Neural crest cell (in vitro differentiated cells): ENCODE results near the gene NFIA. TPM values are rescaled to one million over a fixed set of nuclear protein-coding genes. Genes with fewer than 3 reads are reported as not detected.

Experiments used
- DNase-seq: peaks from one replicate; pipeline ENCODE4 v3.0.0; 2021; ENCODE audit warnings: low read depth, mixed read lengths, low spot score
- H3K27ac Mint-ChIP-seq: one replicate; pipeline ENCODE4 v1.8.0; 2021; ENCODE audit warnings: mild to moderate bottlenecking, mixed read lengths; ENCODE audit not compliant: unreplicated experiment
- H3K27me3 Mint-ChIP-seq: 2 replicates; pipeline ENCODE4 v1.8.0; 2021; ENCODE audit warnings: low read depth, mild to moderate bottlenecking, mixed read lengths
- H3K36me3 Mint-ChIP-seq: 2 replicates; pipeline ENCODE4 v1.8.0; 2021; ENCODE audit warnings: low read depth, mild to moderate bottlenecking, mixed read lengths
- H3K4me1 Mint-ChIP-seq: 2 replicates; pipeline ENCODE4 v1.8.0; 2021; ENCODE audit warnings: mixed read lengths
- H3K4me3 Mint-ChIP-seq: one replicate; pipeline ENCODE4 v1.8.0; 2021; ENCODE audit warnings: mild to moderate bottlenecking, mixed read lengths
- H3K9me3 Mint-ChIP-seq: 2 replicates; pipeline ENCODE4 v1.8.0; 2021; ENCODE audit warnings: mixed read lengths
- total RNA-seq: library from RNA; stranded (reverse); gene quantifications from 2 replicates; pipeline ENCODE4 v1.2.1, GENCODE V29; 2021
- TF ChIP-seq, protein P1 (sequence below): fragments of 200-600 bp; sonication (generic); conservative IDR thresholded peaks from 2 replicates; pipeline ENCODE4 v1.5.0; 2021; ENCODE audit warnings: antibody characterized with exemption, mild to moderate bottlenecking

The NFIA gene
- total RNA-seq, 1 donor from 2014 or later: 3.4 TPM

DNA sequence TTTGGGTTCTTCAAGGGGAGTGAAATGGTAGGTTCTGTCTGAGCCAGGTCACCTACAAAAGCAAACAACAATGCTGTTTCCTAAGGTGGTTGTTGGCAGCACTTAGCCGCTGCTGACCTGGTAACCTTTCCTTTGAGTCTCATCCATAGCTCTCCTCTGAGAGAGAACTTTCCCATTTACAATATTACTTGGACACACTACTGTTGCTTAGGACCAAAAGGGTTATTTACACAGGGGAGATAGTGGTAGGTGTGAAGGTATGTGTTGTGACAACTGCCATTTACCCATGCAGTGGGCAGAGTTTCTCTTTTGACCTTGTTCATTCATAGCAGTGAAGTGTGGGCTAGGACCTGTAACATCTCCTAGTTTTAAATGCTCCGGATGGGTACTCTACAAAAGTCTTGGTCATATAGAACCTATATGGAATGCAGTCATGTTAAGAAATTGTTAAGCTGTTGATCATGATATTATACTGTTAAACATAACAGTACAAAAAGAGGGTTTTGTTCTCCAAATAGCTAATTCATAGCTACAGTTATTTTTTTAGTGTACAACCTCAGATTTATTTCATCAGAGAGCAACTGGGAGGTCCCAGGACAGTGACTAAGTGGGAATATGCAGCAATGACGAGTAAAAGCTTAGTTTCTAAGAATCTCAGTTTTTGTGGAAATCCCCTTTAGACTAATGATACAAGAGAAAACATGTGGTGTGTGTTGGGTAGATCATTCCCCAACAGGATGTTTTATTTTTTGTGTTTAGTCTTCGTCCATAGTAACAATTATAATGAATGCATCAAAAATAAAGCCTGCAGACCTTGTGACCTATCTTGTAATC lies 219.7 kb downstream of the NFIA start:
- Mint-ChIP-seq H3K36me3 (no peaks in the 10 kb centered on the region), H3K4me3 (no peak overlapping the region), H3K27me3 (peaks cover 4% of the 10 kb centered on the region), H3K27ac (no peak overlapping the region), H3K4me1 (peaks cover 11% of the 10 kb centered on the region), H3K9me3 (no peaks in the 10 kb centered on the region)
- no peak for DNase-seq
- TF ChIP-seq, protein P1, sequence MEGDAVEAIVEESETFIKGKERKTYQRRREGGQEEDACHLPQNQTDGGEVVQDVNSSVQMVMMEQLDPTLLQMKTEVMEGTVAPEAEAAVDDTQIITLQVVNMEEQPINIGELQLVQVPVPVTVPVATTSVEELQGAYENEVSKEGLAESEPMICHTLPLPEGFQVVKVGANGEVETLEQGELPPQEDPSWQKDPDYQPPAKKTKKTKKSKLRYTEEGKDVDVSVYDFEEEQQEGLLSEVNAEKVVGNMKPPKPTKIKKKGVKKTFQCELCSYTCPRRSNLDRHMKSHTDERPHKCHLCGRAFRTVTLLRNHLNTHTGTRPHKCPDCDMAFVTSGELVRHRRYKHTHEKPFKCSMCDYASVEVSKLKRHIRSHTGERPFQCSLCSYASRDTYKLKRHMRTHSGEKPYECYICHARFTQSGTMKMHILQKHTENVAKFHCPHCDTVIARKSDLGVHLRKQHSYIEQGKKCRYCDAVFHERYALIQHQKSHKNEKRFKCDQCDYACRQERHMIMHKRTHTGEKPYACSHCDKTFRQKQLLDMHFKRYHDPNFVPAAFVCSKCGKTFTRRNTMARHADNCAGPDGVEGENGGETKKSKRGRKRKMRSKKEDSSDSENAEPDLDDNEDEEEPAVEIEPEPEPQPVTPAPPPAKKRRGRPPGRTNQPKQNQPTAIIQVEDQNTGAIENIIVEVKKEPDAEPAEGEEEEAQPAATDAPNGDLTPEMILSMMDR: no peak

DNA sequence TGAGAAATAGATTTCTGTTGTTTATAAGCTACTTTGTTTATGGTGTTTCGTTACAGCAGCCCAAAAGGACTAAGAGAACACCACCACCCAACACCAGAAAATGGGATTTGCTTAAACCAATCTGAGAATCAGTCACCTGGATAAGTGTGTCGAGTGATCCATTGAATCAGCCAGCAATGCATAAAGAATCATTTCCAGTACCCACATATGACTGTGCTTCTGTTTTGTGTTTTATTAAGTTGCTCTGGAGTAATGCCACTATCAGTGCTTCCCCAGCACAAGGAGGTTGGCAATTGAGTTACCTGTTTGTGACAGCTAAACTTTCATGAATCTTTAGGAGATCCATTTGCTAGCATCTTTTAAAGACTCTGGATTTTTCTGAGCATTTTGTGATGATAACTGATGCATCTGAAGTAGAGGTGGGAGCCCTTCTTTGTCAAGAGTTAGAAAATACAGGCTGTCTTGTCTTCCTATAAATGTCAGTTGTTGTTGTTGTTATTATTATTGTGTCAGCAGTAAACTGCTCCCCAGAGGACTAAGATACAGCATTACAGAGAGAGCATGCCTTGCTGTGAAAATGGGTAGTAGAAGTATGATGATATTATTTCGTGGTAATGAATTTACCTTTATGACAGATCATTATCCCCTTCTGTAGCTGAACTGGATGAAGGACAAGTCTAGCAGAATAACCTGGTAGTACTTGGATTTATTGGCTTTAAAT lies 225.2 kb downstream of the NFIA start:
- no peak for DNase-seq
- H3K36me3 Mint-ChIP-seq: no peaks in the 10 kb centered on the region
- TF ChIP-seq, protein P1: no peak
- no peaks in the 10 kb centered on the region for H3K9me3 Mint-ChIP-seq
- H3K4me1 Mint-ChIP-seq: no peaks in the 10 kb centered on the region
- peaks cover 18% of the 10 kb centered on the region for H3K27me3 Mint-ChIP-seq
- H3K27ac Mint-ChIP-seq: no peak overlapping the region
- no peak overlapping the region for H3K4me3 Mint-ChIP-seq

DNA sequence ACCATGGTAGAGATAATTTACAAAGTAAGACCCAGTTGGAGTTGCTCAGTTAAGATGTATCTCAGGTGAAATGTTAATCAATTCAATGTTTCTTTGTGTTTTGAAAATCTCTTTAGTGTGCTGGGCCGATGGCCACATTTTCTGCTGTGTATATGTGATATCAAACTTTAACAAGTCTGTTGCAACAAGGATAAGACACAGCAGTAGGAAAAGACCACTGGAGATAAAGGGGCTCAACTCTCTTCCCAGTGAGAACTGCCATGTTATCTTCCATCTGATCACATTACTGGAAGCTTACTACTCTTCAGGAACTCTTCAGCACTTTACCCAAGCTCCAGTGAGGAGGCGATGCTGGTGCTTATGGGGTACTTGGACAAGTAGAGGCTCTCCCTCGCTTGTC lies 227.7 kb downstream of the NFIA start:
- H3K36me3 Mint-ChIP-seq: no peaks in the 10 kb centered on the region
- DNase-seq: no peak
- TF ChIP-seq, protein P1: no peak
- H3K4me3 Mint-ChIP-seq: no peak overlapping the region
- no peak overlapping the region for H3K27ac Mint-ChIP-seq
- peaks cover 16% of the 10 kb centered on the region for H3K27me3 Mint-ChIP-seq
- H3K4me1 Mint-ChIP-seq: no peaks in the 10 kb centered on the region
- H3K9me3 Mint-ChIP-seq: peaks cover 4% of the 10 kb centered on the region

DNA sequence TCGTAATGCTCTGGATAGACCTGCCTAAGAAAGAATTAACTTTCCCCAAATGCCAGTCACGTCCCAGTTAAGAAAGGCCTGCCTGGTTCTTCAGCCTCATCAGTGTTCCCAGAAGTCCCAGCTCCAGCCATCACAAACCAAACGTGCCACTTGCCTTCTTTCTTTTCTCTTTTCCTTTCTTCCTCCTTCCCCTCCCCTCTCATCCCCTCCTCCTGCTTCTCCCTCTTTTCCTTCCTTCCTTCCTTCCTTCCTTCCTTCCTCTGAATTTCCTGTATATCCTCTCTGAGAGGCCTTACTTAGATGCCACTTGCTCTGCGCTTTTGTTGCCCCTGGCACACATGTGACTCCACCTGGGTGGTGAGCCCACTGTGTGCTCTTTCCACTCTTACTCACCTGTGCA lies 228.2 kb downstream of the NFIA start:
- TF ChIP-seq, protein P1: no peak
- DNase-seq: no peak
- no peak overlapping the region for H3K27ac Mint-ChIP-seq
- H3K4me1 Mint-ChIP-seq: no peaks in the 10 kb centered on the region
- H3K9me3 Mint-ChIP-seq: peaks cover 4% of the 10 kb centered on the region
- H3K36me3 Mint-ChIP-seq: no peaks in the 10 kb centered on the region
- peaks cover 19% of the 10 kb centered on the region for H3K27me3 Mint-ChIP-seq
- H3K4me3 Mint-ChIP-seq: no peak overlapping the region

DNA sequence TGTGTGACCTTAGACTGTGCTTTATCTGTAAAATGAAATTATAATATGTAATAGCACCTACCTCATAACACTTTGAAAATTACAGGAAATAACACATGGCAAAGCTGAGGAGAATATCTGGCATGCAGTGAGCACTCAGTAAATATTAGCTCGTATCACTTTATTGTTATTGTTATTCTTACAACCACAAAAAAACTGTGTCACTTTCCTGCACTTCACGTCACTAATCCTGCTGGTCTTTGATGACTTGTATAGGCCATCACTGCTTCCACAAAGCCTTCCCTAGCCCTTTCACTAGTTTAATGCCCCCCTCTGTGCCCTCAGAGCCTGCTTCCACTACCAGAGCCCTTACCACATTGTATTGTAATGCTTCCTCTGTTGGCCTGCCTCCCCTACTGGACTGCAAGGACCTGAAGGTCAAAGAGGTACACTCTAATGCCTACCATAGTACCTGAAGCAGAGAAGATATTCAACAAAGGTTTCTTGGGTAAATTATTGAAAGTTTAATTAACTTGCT lies 231.6 kb downstream of the NFIA start:
- no peak for DNase-seq
- H3K4me3 Mint-ChIP-seq: no peak overlapping the region
- TF ChIP-seq, protein P1: no peak
- H3K36me3 Mint-ChIP-seq: no peaks in the 10 kb centered on the region
- peaks cover 4% of the 10 kb centered on the region for H3K9me3 Mint-ChIP-seq
- H3K27ac Mint-ChIP-seq: no peak overlapping the region
- peaks cover 22% of the 10 kb centered on the region for H3K27me3 Mint-ChIP-seq
- H3K4me1 Mint-ChIP-seq: peaks cover 4% of the 10 kb centered on the region
